Measurements from ENCODE around the gene ELF4. TPM values are rescaled to one million over a fixed set of nuclear protein-coding genes. Genes with fewer than 3 reads are reported as not detected.

ELF4 gene
- polyA plus RNA-seq, 1 donor from 2014 or later: not detected

DNA sequence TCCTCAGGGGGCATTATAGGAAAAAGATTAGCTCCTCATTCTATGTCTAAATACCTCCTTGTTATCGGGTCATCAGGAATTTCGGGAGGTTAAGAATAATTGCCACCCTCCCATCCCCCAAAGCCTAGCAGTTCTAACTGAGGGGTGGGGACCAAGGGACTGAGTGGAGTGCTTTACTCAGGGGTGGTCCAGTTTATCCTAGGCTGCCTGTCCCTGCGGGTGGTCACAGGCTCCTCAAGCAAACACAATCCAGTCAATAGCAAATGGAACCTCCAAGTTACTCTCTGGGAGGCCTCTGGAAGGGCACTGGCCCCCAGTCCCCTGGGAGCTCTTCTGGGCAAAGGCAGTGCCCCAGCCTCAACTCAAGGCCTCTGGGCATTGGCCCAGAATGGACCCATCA, 6.7 kb downstream of the ELF4 start:
- no peak overlapping the region for H2AFZ ChIP-seq (ENCODE audit: low read depth, low read length)
- H3K27ac ChIP-seq (ENCODE audit: low read length): no peak overlapping the region
- H3K4me2 ChIP-seq (ENCODE audit: low read length): no peak overlapping the region
- H3K9ac ChIP-seq (ENCODE audit: low read length): no peak overlapping the region
- no peaks in the 10 kb centered on the region for H3K9me2 ChIP-seq (ENCODE audit: insufficient read depth, low read length)
- H3K9me3 ChIP-seq (ENCODE audit: low read length): no peaks in the 10 kb centered on the region
- no peaks in the 10 kb centered on the region for H3K36me3 ChIP-seq (ENCODE audit: insufficient read depth, low read length)
- H3K79me2 ChIP-seq (replicated peaks; ENCODE audit: insufficient read depth, low read length): no peaks in the 10 kb centered on the region
- H4K20me1 ChIP-seq (ENCODE audit: insufficient read depth): no peaks in the 10 kb centered on the region
- no peak overlapping the region for H3K4me3 ChIP-seq (ENCODE audit: low read length)
- no peak for TF ChIP-seq TAF1 (IDR thresholded peaks at IDR 0.05; ENCODE audit: low read depth)
- TF ChIP-seq EZH2 (IDR thresholded peaks at IDR 0.05; ENCODE audit: borderline replicate concordance, insufficient read depth, low read length, poor library complexity, severe bottlenecking): no peak
- TF ChIP-seq, protein P1, sequence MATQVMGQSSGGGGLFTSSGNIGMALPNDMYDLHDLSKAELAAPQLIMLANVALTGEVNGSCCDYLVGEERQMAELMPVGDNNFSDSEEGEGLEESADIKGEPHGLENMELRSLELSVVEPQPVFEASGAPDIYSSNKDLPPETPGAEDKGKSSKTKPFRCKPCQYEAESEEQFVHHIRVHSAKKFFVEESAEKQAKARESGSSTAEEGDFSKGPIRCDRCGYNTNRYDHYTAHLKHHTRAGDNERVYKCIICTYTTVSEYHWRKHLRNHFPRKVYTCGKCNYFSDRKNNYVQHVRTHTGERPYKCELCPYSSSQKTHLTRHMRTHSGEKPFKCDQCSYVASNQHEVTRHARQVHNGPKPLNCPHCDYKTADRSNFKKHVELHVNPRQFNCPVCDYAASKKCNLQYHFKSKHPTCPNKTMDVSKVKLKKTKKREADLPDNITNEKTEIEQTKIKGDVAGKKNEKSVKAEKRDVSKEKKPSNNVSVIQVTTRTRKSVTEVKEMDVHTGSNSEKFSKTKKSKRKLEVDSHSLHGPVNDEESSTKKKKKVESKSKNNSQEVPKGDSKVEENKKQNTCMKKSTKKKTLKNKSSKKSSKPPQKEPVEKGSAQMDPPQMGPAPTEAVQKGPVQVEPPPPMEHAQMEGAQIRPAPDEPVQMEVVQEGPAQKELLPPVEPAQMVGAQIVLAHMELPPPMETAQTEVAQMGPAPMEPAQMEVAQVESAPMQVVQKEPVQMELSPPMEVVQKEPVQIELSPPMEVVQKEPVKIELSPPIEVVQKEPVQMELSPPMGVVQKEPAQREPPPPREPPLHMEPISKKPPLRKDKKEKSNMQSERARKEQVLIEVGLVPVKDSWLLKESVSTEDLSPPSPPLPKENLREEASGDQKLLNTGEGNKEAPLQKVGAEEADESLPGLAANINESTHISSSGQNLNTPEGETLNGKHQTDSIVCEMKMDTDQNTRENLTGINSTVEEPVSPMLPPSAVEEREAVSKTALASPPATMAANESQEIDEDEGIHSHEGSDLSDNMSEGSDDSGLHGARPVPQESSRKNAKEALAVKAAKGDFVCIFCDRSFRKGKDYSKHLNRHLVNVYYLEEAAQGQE (IDR thresholded peaks at IDR 0.05; ENCODE audit: borderline replicate concordance): no peak
- TF ChIP-seq EP300 (conservative IDR thresholded peaks at IDR 0.05; ENCODE audit: poor library complexity, severe bottlenecking): no peak
- no peak for TF ChIP-seq CTCF (IDR thresholded peaks at IDR 0.05; ENCODE audit: poor library complexity, severe bottlenecking)
- TF ChIP-seq POLR2AphosphoS5 (IDR thresholded peaks at IDR 0.05): no peak
- TF ChIP-seq MXI1 (conservative IDR thresholded peaks at IDR 0.05; ENCODE audit: poor library complexity, severe bottlenecking): no peak
- no peak for TF ChIP-seq RAD21 (conservative IDR thresholded peaks at IDR 0.05)
- H3K27me3 ChIP-seq (ENCODE audit: insufficient read depth, low read depth, low read length): peaks cover 5% of the 10 kb centered on the region
- no peaks in the 10 kb centered on the region for H3F3A ChIP-seq (ENCODE audit: insufficient read depth, low read length, poor library complexity, severe bottlenecking)

DNA sequence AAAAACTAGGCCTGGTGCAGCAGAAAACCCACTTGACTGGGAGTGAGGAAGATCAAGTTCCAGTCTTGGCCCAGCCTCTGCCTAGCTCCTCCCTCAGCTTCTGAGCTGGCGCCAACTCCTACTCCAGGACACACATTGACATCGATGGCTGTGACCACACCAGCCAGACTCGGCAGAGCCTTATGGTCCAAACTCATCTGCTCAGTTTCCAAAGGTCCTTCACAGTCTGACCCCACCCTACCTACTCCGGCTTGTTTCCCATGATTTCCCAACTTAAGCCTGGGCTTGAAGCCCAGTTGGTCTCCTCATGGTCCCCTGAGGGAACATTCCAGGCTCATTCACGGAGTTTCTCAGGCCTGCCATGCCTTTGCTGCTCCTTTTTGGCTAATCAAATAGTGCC, 10.1 kb downstream of the ELF4 start:
- H3K36me3 ChIP-seq (ENCODE audit: insufficient read depth, low read length): no peaks in the 10 kb centered on the region
- H2AFZ ChIP-seq (ENCODE audit: low read depth, low read length): no peak overlapping the region
- no peaks in the 10 kb centered on the region for H3F3A ChIP-seq (ENCODE audit: insufficient read depth, low read length, poor library complexity, severe bottlenecking)
- no peak overlapping the region for H3K27ac ChIP-seq (ENCODE audit: low read length)
- no peak overlapping the region for H3K4me2 ChIP-seq (ENCODE audit: low read length)
- H3K9ac ChIP-seq (ENCODE audit: low read length): no peak overlapping the region
- H3K9me3 ChIP-seq (ENCODE audit: low read length): no peaks in the 10 kb centered on the region
- H3K27me3 ChIP-seq (ENCODE audit: insufficient read depth, low read depth, low read length): no peaks in the 10 kb centered on the region
- no peak overlapping the region for H3K4me3 ChIP-seq (ENCODE audit: low read length)
- no peaks in the 10 kb centered on the region for H4K20me1 ChIP-seq (ENCODE audit: insufficient read depth)
- H3K9me2 ChIP-seq (ENCODE audit: insufficient read depth, low read length): no peaks in the 10 kb centered on the region
- no peak for TF ChIP-seq POLR2AphosphoS5 (IDR thresholded peaks at IDR 0.05)
- TF ChIP-seq MXI1 (conservative IDR thresholded peaks at IDR 0.05; ENCODE audit: poor library complexity, severe bottlenecking): no peak
- TF ChIP-seq TAF1 (IDR thresholded peaks at IDR 0.05; ENCODE audit: low read depth): no peak
- TF ChIP-seq EP300 (conservative IDR thresholded peaks at IDR 0.05; ENCODE audit: poor library complexity, severe bottlenecking): no peak
- TF ChIP-seq EZH2 (IDR thresholded peaks at IDR 0.05; ENCODE audit: borderline replicate concordance, insufficient read depth, low read length, poor library complexity, severe bottlenecking): no peak
- TF ChIP-seq RAD21 (conservative IDR thresholded peaks at IDR 0.05): no peak
- no peak for TF ChIP-seq CTCF (IDR thresholded peaks at IDR 0.05; ENCODE audit: poor library complexity, severe bottlenecking)
- TF ChIP-seq SMC3 (conservative IDR thresholded peaks at IDR 0.05; ENCODE audit: poor library complexity): no peak
- TF ChIP-seq, protein P1 (IDR thresholded peaks at IDR 0.05; ENCODE audit: borderline replicate concordance): no peak
- no peaks in the 10 kb centered on the region for H3K79me2 ChIP-seq (replicated peaks; ENCODE audit: insufficient read depth, low read length)

All from neural cell (in vitro differentiated cells).